ENCODE data around the gene NAV3. TPM values are rescaled to one million over a fixed set of nuclear protein-coding genes. Genes with fewer than 3 reads are reported as not detected.

Gene NAV3
- total and polyA plus RNA-seq, 2 of the 4 experiments (the other 2 are of a cell fraction) = 25.5 to 106 TPM

DNA sequence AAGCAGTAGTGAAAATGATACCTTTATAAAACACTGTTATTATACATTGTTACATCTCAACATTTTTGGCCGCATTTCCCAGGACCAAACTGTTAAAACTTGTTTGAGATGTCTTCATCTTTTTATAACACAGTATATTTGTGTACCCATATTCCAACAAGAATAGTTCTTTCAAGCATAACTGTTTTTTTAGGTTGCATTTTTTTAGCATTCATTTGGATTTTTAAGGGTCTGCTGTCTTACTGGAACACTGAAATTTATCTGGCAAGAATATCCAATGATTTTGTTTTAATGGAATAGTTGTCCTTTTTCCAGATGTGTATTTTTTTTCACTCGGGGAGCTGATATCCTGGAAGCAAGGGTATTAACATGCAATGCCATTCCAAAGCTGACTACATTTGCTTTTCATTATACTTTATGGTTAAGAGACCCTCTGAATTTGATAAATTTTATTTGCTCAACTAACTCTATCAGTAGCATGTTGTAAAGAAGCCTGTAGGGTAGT is 8.9 kb upstream of the NAV3 start:
- Histone ChIP-seq H4K20me1 (ENCODE audit: insufficient read depth, low read length) (no peaks in the 10 kb centered on the region), H4K5ac (ENCODE audit: low read depth, low read length) (no peak overlapping the region), H3K36me3 (ENCODE audit: control insufficient read depth, insufficient read depth, low read length) (no peaks in the 10 kb centered on the region), H3K4ac (ENCODE audit: low read depth, low read length) (no peak overlapping the region), H2AK9ac (replicated peaks; ENCODE audit: low read depth, low read length, poor library complexity) (no peak overlapping the region), H3K79me1 (ENCODE audit: low read depth in 1 of 2, low read length in 2 of 2) (no peaks in the 10 kb centered on the region), H3K9ac (ENCODE audit: low read depth, low read length) (no peak overlapping the region), H4K91ac (ENCODE audit: insufficient read depth, low read depth, low read length) (no peak overlapping the region), H3K4me1 (ENCODE audit: control insufficient read depth, insufficient read depth, low read length) (no peaks in the 10 kb centered on the region), H3K9me3 (ENCODE audit: control insufficient read depth, insufficient read depth, low read length) (no peaks in the 10 kb centered on the region), H3K27me3 (ENCODE audit: control insufficient read depth, insufficient read depth, low read length) (no peaks in the 10 kb centered on the region; the same call in 1 of the 2 replicates), H3K14ac (replicated peaks; ENCODE audit: low read depth, low read length) (no peak overlapping the region), H2BK5ac (ENCODE audit: low read depth, low read length, poor library complexity, severe bottlenecking) (no peak overlapping the region), H3K4me3 (ENCODE audit: insufficient read depth, low read depth, low read length) (no peak overlapping the region), H2BK20ac (ENCODE audit: low read depth, low read length) (no peak overlapping the region), H3K23ac (ENCODE audit: low read depth, low read length) (no peak overlapping the region), H2BK120ac (ENCODE audit: low read depth, low read length) (no peak overlapping the region), H4K8ac (ENCODE audit: low read depth in 2 of 2, low read length in 2 of 2) (no peak overlapping the region), H2BK15ac (ENCODE audit: low read depth, low read length) (no peak overlapping the region), H3K27ac (ENCODE audit: insufficient read depth, low read length) (no peak overlapping the region), H3K56ac (ENCODE audit: extremely low read depth, insufficient read depth, low read length) (no peak overlapping the region), H3K18ac (ENCODE audit: low read depth, low read length) (no peak overlapping the region), H3K4me2 (ENCODE audit: low read depth, low read length) (no peak overlapping the region), H3K9me1 (ENCODE audit: insufficient read depth, low read length) (no peaks in the 10 kb centered on the region), H2AFZ (replicated peaks; ENCODE audit: low read length, poor library complexity) (no peak overlapping the region), H2AK5ac (ENCODE audit: low read depth, low read length) (no peak overlapping the region)
- DNase-seq (no peak), ATAC-seq (ENCODE audit: low read depth) (no peak)
- POLR2A ChIA-PET (ENCODE audit: unreplicated experiment) = no interaction called here
- no CpG with 5 or more reads among the region's 2 CpGs for WGBS, 2 experiments (ENCODE audit: extremely low coverage in 2 of 2, insufficient read length in 1 of 2)
- dilution Hi-C loops (cut with HindIII; ENCODE audit: low sequenced_read_pairs, unreplicated experiment) (no loop called here), intact Hi-C loops (cut with micrococcal nuclease) (no loop called here), in situ Hi-C loops (cut with MboI; ENCODE audit: low sequenced_read_pairs) (no loop called here)
- TF ChIP-seq MAZ (IDR thresholded peaks at IDR 0.05; ENCODE audit: borderline replicate concordance, low read depth, low read length) (no peak), FOS (IDR thresholded peaks at IDR 0.05; ENCODE audit: low read depth, low read length) (no peak), CEBPB (IDR thresholded peaks at IDR 0.05; ENCODE audit: low read depth, low read length) (no peak), RFX5 (IDR thresholded peaks at IDR 0.05; ENCODE audit: low read depth, low read length) (no peak), CHD1 (IDR thresholded peaks at IDR 0.05; ENCODE audit: low read depth, low read length) (no peak), RCOR1 (IDR thresholded peaks at IDR 0.05; ENCODE audit: insufficient replicate concordance, low read length) (no peak), MAFK (IDR thresholded peaks at IDR 0.05; ENCODE audit: low read depth, low read length) (no peak), POLR2A (IDR thresholded peaks at IDR 0.05; ENCODE audit: low read depth, low read length) (no peak), SMC3 (IDR thresholded peaks at IDR 0.05; ENCODE audit: low read depth, low read length) (no peak), MXI1 (IDR thresholded peaks at IDR 0.05; ENCODE audit: borderline replicate concordance, low read depth, low read length) (no peak), BHLHE40 (IDR thresholded peaks at IDR 0.05; ENCODE audit: low read depth, low read length) (no peak), NFE2L2 (IDR thresholded peaks at IDR 0.05; ENCODE audit: low read depth, low read length) (no peak)
- TF ChIP-seq, protein P1, sequence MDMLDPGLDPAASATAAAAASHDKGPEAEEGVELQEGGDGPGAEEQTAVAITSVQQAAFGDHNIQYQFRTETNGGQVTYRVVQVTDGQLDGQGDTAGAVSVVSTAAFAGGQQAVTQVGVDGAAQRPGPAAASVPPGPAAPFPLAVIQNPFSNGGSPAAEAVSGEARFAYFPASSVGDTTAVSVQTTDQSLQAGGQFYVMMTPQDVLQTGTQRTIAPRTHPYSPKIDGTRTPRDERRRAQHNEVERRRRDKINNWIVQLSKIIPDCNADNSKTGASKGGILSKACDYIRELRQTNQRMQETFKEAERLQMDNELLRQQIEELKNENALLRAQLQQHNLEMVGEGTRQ (IDR thresholded peaks at IDR 0.05; ENCODE audit: low read depth, low read length) = no peak
- TF ChIP-seq, protein P2, sequence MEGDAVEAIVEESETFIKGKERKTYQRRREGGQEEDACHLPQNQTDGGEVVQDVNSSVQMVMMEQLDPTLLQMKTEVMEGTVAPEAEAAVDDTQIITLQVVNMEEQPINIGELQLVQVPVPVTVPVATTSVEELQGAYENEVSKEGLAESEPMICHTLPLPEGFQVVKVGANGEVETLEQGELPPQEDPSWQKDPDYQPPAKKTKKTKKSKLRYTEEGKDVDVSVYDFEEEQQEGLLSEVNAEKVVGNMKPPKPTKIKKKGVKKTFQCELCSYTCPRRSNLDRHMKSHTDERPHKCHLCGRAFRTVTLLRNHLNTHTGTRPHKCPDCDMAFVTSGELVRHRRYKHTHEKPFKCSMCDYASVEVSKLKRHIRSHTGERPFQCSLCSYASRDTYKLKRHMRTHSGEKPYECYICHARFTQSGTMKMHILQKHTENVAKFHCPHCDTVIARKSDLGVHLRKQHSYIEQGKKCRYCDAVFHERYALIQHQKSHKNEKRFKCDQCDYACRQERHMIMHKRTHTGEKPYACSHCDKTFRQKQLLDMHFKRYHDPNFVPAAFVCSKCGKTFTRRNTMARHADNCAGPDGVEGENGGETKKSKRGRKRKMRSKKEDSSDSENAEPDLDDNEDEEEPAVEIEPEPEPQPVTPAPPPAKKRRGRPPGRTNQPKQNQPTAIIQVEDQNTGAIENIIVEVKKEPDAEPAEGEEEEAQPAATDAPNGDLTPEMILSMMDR (conservative IDR thresholded peaks at IDR 0.05; ENCODE audit: low read depth, low read length) = no peak
- BruUV-seq (replicated peaks) = no TSS peak
- CTCF ChIA-PET = no interaction called here

Measured in IMR-90 (cell line).